DOHH2 (cell line): ENCODE measurements around the gene TMEM94.

Experiments used
- H3F3A ChIP-seq: fragments of 200-600 bp; sonication (generic), shearing (Covaris generic); 2 replicates; pipeline ENCODE4 v1.6.0; 2016; ENCODE audit warnings: antibody characterized with exemption, mild to moderate bottlenecking; ENCODE audit not compliant: control insufficient read depth, insufficient read depth
- H3K27ac ChIP-seq: fragments of 200-600 bp; sonication (generic); 2 replicates; pipeline ENCODE4 v1.5.1; 2014; ENCODE audit warnings: low read depth, mild to moderate bottlenecking, low read length, moderate library complexity
- H3K27me3 ChIP-seq: fragments of 200-600 bp; sonication (generic); 2 replicates; pipeline ENCODE4 v1.6.1; 2014; ENCODE audit warnings: mild to moderate bottlenecking, low read length, mixed read lengths; ENCODE audit not compliant: control insufficient read depth
- H3K36me3 ChIP-seq: fragments of 200-600 bp; sonication (generic); 2 replicates; pipeline ENCODE4 v1.6.1; 2014; ENCODE audit warnings: mild to moderate bottlenecking, low read length, moderate library complexity, mixed read lengths; ENCODE audit not compliant: control insufficient read depth
- H3K4me1 ChIP-seq: fragments of 200-600 bp; sonication (generic); 2 replicates; pipeline ENCODE4 v1.6.1; 2014; ENCODE audit warnings: mild to moderate bottlenecking, low read length, mixed read lengths; ENCODE audit not compliant: control insufficient read depth
- H3K4me2 ChIP-seq: fragments of 200-600 bp; sonication (generic); 2 replicates; pipeline ENCODE4 v1.6.0; 2014; ENCODE audit warnings: mild to moderate bottlenecking, low read length, moderate library complexity
- H3K4me3 ChIP-seq: fragments of 200-600 bp; sonication (generic); 2 replicates; pipeline ENCODE4 v1.5.1; 2014; ENCODE audit warnings: mild to moderate bottlenecking, low read length, mixed read lengths
- H3K79me2 ChIP-seq: fragments of 200-600 bp; sonication (generic); 2 replicates; pipeline ENCODE4 v1.6.1; 2014; ENCODE audit warnings: mild to moderate bottlenecking, low read length, mixed read lengths; ENCODE audit not compliant: control insufficient read depth
- H3K9me2 ChIP-seq: fragments of 200-600 bp; sonication (generic); replicated peaks from 2 replicates; pipeline ENCODE4 v1.6.1; 2014; ENCODE audit warnings: mild to moderate bottlenecking, low read length, mixed read lengths; ENCODE audit not compliant: control insufficient read depth
- H3K9me3 ChIP-seq: fragments of 200-600 bp; sonication (generic); 2 replicates; pipeline ENCODE4 v1.6.1; 2014; ENCODE audit warnings: antibody characterized with exemption, low read length, mixed read lengths; ENCODE audit not compliant: control insufficient read depth, insufficient read depth
- H4K20me1 ChIP-seq: fragments of 200-600 bp; sonication (generic); 2 replicates; pipeline ENCODE4 v1.6.0; 2014; ENCODE audit warnings: low read depth, mild to moderate bottlenecking, antibody characterized with exemption, low read length, moderate library complexity; ENCODE audit not compliant: control insufficient read depth, insufficient read depth
- EZH2phosphoT487 ChIP-seq: fragments of 200-600 bp; sonication (generic); IDR thresholded peaks from 2 replicates; pipeline ENCODE4 v1.6.1; 2017; ENCODE audit warnings: borderline replicate concordance, mild to moderate bottlenecking, antibody characterized with exemption, low read length, moderate library complexity, mixed read lengths
- TF ChIP-seq, protein P1 (sequence below): fragments of 200-600 bp; sonication (generic); IDR thresholded peaks from one replicate; pipeline ENCODE4 v1.5.1; 2014; ENCODE audit warnings: antibody characterized with exemption, mild to moderate bottlenecking, low read depth, low read length; ENCODE audit not compliant: poor library complexity, severe bottlenecking

Gene TMEM94

GRCh38 chr17:75524970-75525805 lies 68.8 kb downstream of the TMEM94 start, which contains the start of gene LLGL2:
Gene LLGL2, plus strand, starts transcription at chr17:75525697. Its CDS starts 17,730 bp downstream, at chr17:75543427.
- Histone ChIP-seq H3K9me2 (no peaks in the 10 kb centered on the region), H3K79me2 (no peaks in the 10 kb centered on the region), H3K4me1 (peaks cover 18% of the 10 kb centered on the region), H3F3A (peaks cover 8% of the 10 kb centered on the region), H3K27me3 (peaks cover 16% of the 10 kb centered on the region), H4K20me1 (no peaks in the 10 kb centered on the region), H3K9me3 (no peaks in the 10 kb centered on the region), H3K36me3 (peaks cover 25% of the 10 kb centered on the region), H3K4me2 (peak within 1 kb of the TSS; percentile 92), H3K4me3 (peak within 1 kb of the TSS; percentile 89), H3K27ac (peak within 1 kb of the TSS; percentile 13; the same call in 1 of the 2 replicates)
- TF ChIP-seq, protein P1, sequence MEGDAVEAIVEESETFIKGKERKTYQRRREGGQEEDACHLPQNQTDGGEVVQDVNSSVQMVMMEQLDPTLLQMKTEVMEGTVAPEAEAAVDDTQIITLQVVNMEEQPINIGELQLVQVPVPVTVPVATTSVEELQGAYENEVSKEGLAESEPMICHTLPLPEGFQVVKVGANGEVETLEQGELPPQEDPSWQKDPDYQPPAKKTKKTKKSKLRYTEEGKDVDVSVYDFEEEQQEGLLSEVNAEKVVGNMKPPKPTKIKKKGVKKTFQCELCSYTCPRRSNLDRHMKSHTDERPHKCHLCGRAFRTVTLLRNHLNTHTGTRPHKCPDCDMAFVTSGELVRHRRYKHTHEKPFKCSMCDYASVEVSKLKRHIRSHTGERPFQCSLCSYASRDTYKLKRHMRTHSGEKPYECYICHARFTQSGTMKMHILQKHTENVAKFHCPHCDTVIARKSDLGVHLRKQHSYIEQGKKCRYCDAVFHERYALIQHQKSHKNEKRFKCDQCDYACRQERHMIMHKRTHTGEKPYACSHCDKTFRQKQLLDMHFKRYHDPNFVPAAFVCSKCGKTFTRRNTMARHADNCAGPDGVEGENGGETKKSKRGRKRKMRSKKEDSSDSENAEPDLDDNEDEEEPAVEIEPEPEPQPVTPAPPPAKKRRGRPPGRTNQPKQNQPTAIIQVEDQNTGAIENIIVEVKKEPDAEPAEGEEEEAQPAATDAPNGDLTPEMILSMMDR = peak; percentile 58
- no peak for TF ChIP-seq EZH2phosphoT487

- no peaks in the 10 kb centered on the region for H3K9me2 ChIP-seq
- peaks cover 18% of the 10 kb centered on the region for H3K4me1 ChIP-seq
- H3K27me3 ChIP-seq = peaks cover 16% of the 10 kb centered on the region
- H3K36me3 ChIP-seq = peaks cover 25% of the 10 kb centered on the region
- no peaks in the 10 kb centered on the region for H3K9me3 ChIP-seq
- peak overlapping the region; percentile 82 for H3K4me2 ChIP-seq
- no peaks in the 10 kb centered on the region for H4K20me1 ChIP-seq
- peak overlapping the region; percentile 75 for H3K4me3 ChIP-seq
- TF ChIP-seq EZH2phosphoT487 = no peak
- TF ChIP-seq, protein P1 = no peak
- H3K79me2 ChIP-seq = no peaks in the 10 kb centered on the region
- H3K27ac ChIP-seq = no peak overlapping the region
- peaks cover 8% of the 10 kb centered on the region for H3F3A ChIP-seq
These were observed 69.5 kb downstream of the TMEM94 start for GRCh38 chr17:75525806-75526554.

DNA sequence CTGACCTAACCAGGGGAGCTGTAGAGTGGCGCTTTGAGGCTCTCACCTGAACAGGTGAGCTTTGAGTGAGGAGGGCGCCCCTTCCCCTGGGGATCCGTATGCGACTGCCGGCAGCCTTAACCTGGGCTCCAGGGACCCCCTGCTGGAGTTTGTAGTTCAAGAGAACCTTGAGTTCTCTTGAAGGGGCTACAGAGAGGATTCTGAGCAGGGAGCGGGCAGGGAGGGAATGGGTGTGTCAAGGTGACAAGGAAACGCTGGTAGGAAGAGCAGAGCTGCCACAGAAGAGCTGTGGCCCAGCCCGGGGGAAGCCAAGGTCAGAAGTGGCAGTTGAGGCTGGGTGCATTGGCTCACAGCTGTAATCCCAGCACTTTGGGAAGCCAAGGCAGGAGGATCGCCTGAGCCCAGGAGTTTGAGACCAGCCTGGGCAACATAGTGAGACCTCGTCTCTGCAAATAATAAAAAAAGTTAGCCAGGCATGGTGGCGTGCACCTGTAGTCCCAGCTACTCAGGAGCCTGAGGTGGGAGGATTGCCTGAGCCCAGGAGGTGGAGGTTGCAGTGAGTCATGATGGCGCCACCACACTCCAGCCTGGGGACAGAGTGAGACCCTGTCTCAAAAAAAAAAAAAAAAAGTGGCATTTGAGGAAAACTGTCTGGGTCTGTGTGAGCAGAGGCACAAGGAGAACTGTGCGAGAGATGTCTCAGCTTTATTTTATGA lies 70.3 kb downstream of the TMEM94 start:
- no peaks in the 10 kb centered on the region for H3K9me3 ChIP-seq
- no peaks in the 10 kb centered on the region for H3K9me2 ChIP-seq
- H3F3A ChIP-seq = peaks cover 8% of the 10 kb centered on the region
- H3K4me2 ChIP-seq = peak overlapping the region; percentile 82
- TF ChIP-seq, protein P1 = no peak
- no peak for TF ChIP-seq EZH2phosphoT487
- no peaks in the 10 kb centered on the region for H4K20me1 ChIP-seq
- no peaks in the 10 kb centered on the region for H3K79me2 ChIP-seq
- peaks cover 22% of the 10 kb centered on the region for H3K36me3 ChIP-seq
- H3K27ac ChIP-seq = no peak overlapping the region
- peaks cover 18% of the 10 kb centered on the region for H3K4me1 ChIP-seq
- peak overlapping the region; percentile 75; the same call in 1 of the 2 replicates for H3K4me3 ChIP-seq
- peaks cover 16% of the 10 kb centered on the region for H3K27me3 ChIP-seq
